Esophagus mucosa (tissue), 1 donor: ENCODE results near the gene ATG13. TPM values are rescaled to one million over a fixed set of nuclear protein-coding genes. Genes with fewer than 3 reads are reported as not detected.

Experiments
- total RNA-seq: library from RNA; stranded (reverse); gene quantifications from one replicate; pipeline ENCODE4 v1.2.4, GENCODE V29; 2023
- donor health status: DM: yes; HTN: yes; CAD: no.

Gene ATG13
- total RNA-seq, 1 donor from 2014 or later, result 37.3 TPM

Other genes with a start within 250 kb of the ATG13 start
- gene MDK, start 235.9 kb upstream of the ATG13 start, total RNA-seq, result 40.9 TPM
- gene CHRM4, start 225.8 kb upstream of the ATG13 start, total RNA-seq, result 0.12 TPM
- gene AMBRA1, start 23.5 kb upstream of the ATG13 start, total RNA-seq, result 16.8 TPM
- 3.2 TPM for gene HARBI1, start 326 bp upstream of the ATG13 start, total RNA-seq
- gene ARHGAP1, start 83.1 kb downstream of the ATG13 start, total RNA-seq, result 88.7 TPM
- 6.7 TPM for gene ZNF408, start 83.5 kb downstream of the ATG13 start, total RNA-seq
- not detected for gene F2, start 101.7 kb downstream of the ATG13 start, total RNA-seq
- 48.7 TPM for gene CKAP5, start 228.7 kb downstream of the ATG13 start, total RNA-seq